ENCODE measurements around the gene VPS8.

The VPS8 gene

DNA sequence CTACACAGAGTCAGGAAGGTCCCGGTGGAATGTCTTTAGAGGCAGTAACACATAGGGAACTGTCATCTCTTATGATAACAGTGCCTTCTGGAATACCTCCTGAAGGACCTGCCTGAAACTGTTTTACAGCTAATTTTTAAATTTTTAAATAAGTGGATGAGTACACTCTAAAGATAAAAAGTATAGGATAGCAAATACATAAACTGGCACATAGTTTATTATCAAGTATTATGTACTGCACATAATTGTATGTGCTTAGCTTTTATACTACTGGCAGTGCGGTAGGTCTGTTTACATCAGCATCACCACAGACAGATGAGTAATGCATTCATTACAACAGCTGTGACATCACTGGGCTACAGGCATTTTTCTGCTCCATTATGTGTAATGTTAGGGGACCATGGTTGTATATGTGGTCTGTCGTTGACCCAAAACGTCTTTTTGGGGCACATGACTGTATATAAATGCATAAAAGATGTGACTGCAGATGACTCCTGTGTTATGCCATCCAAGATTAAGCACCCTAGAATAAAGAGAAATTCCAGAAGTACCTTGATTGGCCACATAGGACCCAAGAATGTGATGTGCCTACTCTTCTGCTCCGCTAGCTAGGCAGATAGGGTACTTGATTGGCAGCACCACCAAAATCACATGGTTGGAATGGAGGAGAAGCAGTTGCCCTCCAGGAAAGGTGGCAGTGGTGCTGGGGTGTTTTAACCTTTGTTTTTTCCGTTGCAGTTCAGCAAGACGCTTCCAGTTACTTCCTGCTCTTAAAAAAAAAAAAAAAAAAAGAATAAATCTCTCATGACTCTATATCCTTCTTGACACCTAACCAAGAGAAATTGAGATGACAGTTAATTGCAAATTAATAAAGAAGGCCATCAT lies 3.3 kb downstream of the VPS8 start:
- no peak for DNase-seq

GRCh38 chr3:184816614-184817013 lies 4.6 kb downstream of the VPS8 start:
- DNase-seq = no peak

DNA sequence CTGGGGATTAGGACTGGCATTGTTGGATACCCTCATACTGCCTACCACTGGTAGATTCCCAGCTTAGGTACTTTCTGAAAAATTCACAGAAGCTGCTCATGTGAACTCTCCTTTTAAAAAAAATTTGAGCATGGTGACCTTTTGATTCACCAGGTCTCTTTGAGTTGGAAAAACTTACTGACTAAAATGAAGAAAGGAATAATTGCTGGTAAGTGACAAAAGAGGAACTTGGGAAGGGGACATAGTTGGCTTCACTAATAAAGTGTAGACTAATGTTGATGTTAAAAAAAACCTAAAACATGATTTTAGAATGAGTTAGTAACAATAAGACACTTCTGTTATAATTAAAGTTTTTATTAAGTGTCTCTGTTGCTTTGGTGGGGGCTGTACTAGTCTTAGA lies 8.6 kb downstream of the VPS8 start:
- DNase-seq = no peak

DNA sequence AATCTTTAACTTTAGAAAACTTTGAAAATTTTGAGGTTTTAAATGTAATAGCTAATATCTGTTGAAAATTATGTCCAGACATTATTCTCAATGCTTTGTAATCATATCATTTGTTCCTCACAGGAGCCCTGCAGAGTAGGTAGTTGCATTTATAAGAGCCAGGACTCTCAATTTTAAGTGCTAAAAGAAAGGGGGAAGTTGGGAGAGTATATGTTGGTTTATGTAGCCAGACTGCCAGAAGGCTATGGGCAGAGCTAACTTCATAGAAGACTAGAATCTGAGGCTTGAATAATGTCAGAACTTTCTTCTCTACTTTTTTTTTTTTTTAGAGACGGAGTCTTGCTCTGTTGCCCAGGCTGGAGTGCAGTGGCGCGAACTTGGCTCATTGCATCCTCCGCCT lies 9.1 kb downstream of the VPS8 start:
- no peak for DNase-seq

GRCh38 chr3:184822081-184822480 lies 10.1 kb downstream of the VPS8 start:
- DNase-seq = no peak

- no peak for DNase-seq
Observed at GRCh38 chr3:184822654-184823053, 10.7 kb downstream of the VPS8 start.

- DNase-seq = no peak
Observed at GRCh38 chr3:184823990-184824389, 12.0 kb downstream of the VPS8 start.

DNA sequence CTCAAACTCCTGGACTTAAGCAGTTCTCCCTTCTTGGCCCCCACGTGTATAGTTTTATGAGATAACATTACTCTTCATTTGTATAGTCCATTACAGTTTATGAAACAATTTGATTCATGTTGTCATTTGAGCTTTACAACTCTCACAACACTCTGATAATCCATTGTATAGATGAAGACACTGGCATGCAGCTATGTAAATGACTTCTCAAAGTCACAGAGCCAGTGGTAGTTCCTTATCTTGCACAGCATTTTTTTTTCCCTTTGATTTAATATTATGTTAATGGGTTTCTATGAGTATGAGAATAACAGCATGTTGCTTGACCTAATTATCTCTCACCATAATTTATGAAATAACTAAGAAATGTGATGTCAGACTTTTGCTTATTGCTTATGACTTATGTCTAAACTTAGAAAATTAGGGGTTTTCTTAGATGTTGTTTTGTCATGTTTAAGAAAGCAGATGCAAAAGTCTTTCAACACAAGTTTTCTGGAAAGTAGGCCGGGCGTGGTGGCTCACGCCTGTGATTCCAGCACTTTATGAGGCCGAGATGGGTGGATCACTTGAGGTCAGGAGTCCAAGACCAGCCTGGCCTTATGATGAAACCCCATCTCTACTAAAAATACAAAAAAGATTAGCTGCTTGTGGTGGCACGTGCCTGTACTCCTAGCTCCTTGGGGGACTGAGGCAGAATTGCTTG lies 13.3 kb downstream of the VPS8 start:
- no peak for DNase-seq

DNA sequence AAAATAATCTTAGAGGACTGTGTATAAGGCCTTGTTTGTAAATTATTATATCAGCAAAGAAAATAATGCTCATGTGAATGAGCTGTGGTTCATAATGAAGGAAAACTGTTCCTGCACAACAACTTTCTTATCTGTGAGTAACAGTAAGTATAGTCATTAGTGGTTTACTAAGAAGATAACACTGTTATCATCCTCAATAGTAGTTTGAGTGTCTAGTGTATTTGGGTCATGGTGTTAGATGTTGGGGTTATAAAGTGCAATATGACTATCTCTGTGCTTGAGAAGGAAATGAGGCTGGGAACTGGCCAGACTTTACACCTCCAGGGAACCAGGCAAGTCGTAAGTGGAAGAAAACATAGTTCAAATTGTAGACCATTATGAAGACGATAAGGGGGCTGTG lies 15.6 kb downstream of the VPS8 start:
- DNase-seq = no peak

- DNase-seq = no peak
Observed at GRCh38 chr3:184832044-184832443, 20.1 kb downstream of the VPS8 start.

- DNase-seq = no peak
Observed at GRCh38 chr3:184832903-184833302, 20.9 kb downstream of the VPS8 start.

GRCh38 chr3:184836090-184836822 lies 24.3 kb downstream of the VPS8 start:
- DNase-seq = no peak

DNA sequence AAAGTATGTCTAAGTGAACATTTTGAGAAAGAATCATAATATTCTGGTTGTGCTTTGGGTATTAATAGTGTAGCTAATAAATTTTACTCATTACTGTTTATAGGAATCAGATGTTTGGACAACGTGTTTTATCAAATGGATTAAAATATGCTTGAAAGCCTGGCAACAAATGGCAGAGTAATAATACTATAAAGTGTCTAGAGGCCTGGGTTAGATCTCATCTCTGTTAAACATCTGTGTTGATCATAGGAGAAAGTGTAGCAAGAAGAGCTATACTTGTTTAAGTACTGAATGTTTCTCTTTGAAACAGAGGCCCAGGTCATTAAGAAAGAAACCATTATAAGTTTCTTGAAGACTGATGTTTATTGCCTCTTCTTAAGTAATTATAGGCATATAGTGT lies 30.5 kb downstream of the VPS8 start:
- DNase-seq = no peak

DNA sequence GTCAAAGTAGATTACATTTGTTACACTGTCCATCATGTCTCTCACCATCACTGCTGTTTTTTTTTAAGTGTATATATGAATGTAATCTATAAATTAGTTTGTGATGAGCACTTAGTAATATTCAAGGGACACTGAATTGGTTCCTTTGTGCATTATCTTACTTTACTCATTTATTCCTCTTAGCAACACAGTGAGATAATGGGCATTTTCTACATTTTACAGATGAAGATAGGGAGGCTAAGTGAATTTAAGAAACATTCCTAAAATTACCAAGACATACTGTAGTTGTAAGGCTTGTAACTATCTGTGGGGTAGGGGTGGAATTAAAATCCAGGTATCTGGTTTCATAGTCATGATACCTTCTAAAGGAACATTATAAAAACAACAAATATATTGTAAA lies 33.9 kb downstream of the VPS8 start:
- no peak for DNase-seq

GRCh38 chr3:184846496-184846895 lies 34.5 kb downstream of the VPS8 start:
- no peak for DNase-seq

- no peak for DNase-seq
Observed at GRCh38 chr3:184848934-184849333, 37.0 kb downstream of the VPS8 start.

- no peak for DNase-seq
Observed at GRCh38 chr3:184850201-184850600, 38.2 kb downstream of the VPS8 start.

DNA sequence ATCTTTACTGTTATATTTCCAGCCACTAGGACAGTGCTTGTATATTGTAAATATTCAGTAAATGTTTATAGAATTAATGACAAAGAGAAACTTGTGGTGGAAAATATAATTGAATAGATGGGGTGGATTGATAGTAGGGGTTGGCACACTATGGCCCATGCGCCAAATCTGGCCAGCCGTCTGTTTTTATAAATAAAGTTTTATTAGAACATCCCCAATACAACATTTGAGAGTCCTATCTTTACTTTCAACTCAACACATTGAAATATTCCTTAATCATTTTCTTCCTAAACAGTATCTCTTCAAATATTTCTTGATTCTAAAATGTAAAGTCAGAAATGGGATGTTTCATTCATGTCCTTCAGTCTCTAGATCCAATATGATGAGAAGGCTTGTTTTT lies 45.1 kb downstream of the VPS8 start:
- DNase-seq = no peak

DNA sequence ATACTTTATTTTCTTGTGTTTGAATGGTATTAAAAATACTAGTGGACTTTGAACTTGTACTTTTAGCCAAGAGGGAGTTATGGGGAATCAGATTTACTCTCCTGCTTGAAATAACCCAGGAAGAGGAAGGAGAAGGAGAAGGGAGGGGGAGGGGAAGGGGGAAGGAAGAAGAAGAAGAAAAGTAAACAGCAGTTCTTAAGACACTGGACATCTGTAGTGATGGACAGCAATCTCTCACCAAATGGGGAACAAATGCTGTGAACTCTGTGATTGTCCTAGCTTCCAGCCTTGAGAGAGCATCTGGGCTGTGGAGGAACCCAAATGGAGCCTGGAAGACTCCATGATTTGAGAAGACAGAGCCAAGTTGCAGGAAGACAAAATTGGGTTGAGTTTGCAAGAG lies 52.0 kb downstream of the VPS8 start:
- no peak for DNase-seq

GRCh38 chr3:184868477-184868876 lies 56.5 kb downstream of the VPS8 start:
- DNase-seq = no peak

GRCh38 chr3:184872200-184872599 lies 60.2 kb downstream of the VPS8 start:
- no peak for DNase-seq

GRCh38 chr3:184873141-184873540 lies 61.2 kb downstream of the VPS8 start:
- DNase-seq = no peak

DNA sequence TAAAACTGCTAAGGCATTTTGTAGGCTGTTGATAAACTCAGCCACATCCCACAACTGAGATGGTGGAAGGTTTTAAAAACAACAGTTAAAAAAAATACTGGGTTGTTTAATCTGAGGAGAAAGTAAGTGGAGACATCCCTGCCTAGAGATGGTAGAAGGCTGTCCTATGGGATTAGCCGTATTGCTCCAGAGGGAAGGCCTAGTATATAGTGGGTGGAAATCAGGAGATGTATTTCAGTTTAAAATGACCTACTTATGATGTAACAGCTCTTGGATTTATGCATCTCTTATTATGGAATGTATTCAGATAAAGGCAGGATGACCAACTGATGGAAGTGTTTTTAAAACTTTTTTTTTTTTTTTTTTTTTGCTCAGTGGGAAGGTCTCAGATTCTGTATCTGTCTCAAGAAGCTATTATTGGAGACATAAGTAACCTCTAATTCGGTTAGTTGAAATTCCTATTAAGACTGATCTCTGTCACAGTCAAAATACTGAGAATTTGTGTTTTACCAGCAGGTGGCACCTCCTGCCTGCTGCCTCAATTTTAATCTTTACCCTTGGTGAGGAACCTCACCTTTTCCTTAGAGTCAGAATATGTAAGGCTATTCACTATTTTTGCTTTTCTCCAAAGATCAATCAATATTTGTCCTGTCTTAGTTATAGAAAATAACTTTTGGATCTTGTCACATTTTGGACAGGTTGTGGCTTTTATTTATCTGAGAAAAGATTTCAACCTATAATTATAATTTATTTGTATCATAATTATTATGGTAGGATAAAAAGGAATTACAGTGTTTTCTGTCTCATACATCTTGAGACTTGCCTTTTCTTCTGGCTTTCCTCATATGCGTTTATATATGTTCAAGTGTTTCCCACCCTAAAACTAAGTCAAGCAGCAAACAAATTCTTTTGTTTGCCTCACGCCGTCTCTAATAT lies 63.0 kb downstream of the VPS8 start:
- peak; percentile 37 for DNase-seq
